Measurements from ENCODE around the gene CTXND2.
A peak's percentile ranks its signal among the peaks of the same experiment; 100 is the strongest.
"Not testable (repeated sequence)": the region's sequence is repeated elsewhere in the genome, so short reads cannot be mapped to it uniquely, and the experiment has no call there.

The CTXND2 gene

GRCh38 chr1:150893336-150893913, 6.5 kb downstream of the CTXND2 start:
- no peak for DNase-seq (ENCODE audit: low read depth)

- DNase-seq (ENCODE audit: low read depth), result no peak
Observed at GRCh38 chr1:150895618-150896017, 8.7 kb downstream of the CTXND2 start.

- DNase-seq (ENCODE audit: low read depth), result not testable (repeated sequence)
Observed at GRCh38 chr1:150899795-150900194, 12.9 kb downstream of the CTXND2 start.

GRCh38 chr1:150902346-150902745, 15.4 kb downstream of the CTXND2 start:
- no peak for DNase-seq (ENCODE audit: low read depth)

- DNase-seq (ENCODE audit: low read depth), result no peak
Observed at GRCh38 chr1:150902751-150903150, 15.8 kb downstream of the CTXND2 start.

GRCh38 chr1:150905301-150905700, 18.4 kb downstream of the CTXND2 start:
- no peak for DNase-seq (ENCODE audit: low read depth)

GRCh38 chr1:150906329-150906728, 19.4 kb downstream of the CTXND2 start:
- no peak for DNase-seq (ENCODE audit: low read depth)

GRCh38 chr1:150906813-150907212, 19.9 kb downstream of the CTXND2 start:
- DNase-seq (ENCODE audit: low read depth), result no peak

- DNase-seq (ENCODE audit: low read depth), result no peak
Observed at GRCh38 chr1:150909585-150910180, 22.7 kb downstream of the CTXND2 start.

GRCh38 chr1:150912623-150913022, 25.7 kb downstream of the CTXND2 start:
- no peak for DNase-seq (ENCODE audit: low read depth)

- DNase-seq (ENCODE audit: low read depth), result no peak
Observed at GRCh38 chr1:150917387-150917786, 30.5 kb downstream of the CTXND2 start.

- DNase-seq (ENCODE audit: low read depth), result peak; percentile 47
Observed at GRCh38 chr1:150922519-150922975, 35.6 kb downstream of the CTXND2 start.

GRCh38 chr1:150925080-150925479, 38.1 kb downstream of the CTXND2 start:
- DNase-seq (ENCODE audit: low read depth), result no peak

GRCh38 chr1:150926097-150926741, 39.3 kb downstream of the CTXND2 start, which contains the start of gene SETDB1:
Gene SETDB1 (plus strand): TSS chr1:150926363. CDS start chr1:150927715, 1,352 bp downstream.
- DNase-seq (ENCODE audit: low read depth), result peak; percentile 79

- no peak for DNase-seq (ENCODE audit: low read depth)
Observed at GRCh38 chr1:150927624-150928023, 40.7 kb downstream of the CTXND2 start.

GRCh38 chr1:150928286-150928685, 41.4 kb downstream of the CTXND2 start:
- no peak for DNase-seq (ENCODE audit: low read depth)

GRCh38 chr1:150928775-150929174, 41.8 kb downstream of the CTXND2 start:
- not testable (repeated sequence) for DNase-seq (ENCODE audit: low read depth)

GRCh38 chr1:150931773-150932172, 44.8 kb downstream of the CTXND2 start:
- DNase-seq (ENCODE audit: low read depth), result no peak

GRCh38 chr1:150944856-150945255, 57.9 kb downstream of the CTXND2 start:
- no peak for DNase-seq (ENCODE audit: low read depth)

GRCh38 chr1:150954708-150955107, 67.8 kb downstream of the CTXND2 start:
- DNase-seq (ENCODE audit: low read depth), result no peak

GRCh38 chr1:150955280-150955679, 68.3 kb downstream of the CTXND2 start:
- no peak for DNase-seq (ENCODE audit: low read depth)

GRCh38 chr1:150957666-150958065, 70.7 kb downstream of the CTXND2 start:
- no peak for DNase-seq (ENCODE audit: low read depth)

GRCh38 chr1:150960646-150961045, 73.7 kb downstream of the CTXND2 start:
- DNase-seq (ENCODE audit: low read depth), result no peak

All from activated T-helper 1 cell treated with Interleukin-2 at 50 U/mL for 16 hours (primary cell).